Measurements from ENCODE around the gene NUMB.

DNA sequence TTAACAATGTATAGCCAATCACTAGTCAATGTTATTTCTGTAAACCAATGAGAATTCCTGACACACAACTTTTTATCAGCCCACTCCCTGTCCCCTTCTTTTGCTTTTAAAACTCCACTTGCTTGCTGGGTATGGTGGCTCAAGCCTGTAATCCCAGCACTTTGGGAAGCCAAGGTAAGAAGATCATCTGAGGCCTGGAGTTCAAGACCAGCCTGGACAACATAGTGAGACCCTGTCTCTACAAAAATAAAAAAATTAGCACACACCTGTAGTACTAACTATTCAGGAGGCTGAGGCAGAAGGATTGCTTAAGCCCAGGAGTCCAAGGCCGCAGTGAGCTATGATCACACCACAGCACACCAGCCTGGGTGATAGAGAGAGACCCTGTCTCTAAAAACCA lies 133.3 kb downstream of the NUMB start:
- TF ChIP-seq CTCF (IDR thresholded peaks at IDR 0.05), result no peak
- no peak for TF ChIP-seq POLR2A (IDR thresholded peaks at IDR 0.05)
